OCI-LY7 (cell line): ENCODE measurements around the gene ENOX1.

Experiments
- CTCF ChIP-seq: fragments of 200-600 bp; sonication (generic); conservative IDR thresholded peaks from 2 replicates; pipeline ENCODE4 v1.5.1; 2014; ENCODE audit warnings: mild to moderate bottlenecking, antibody characterized with exemption, low read length, moderate library complexity, mixed read lengths
- EZH2phosphoT487 ChIP-seq: fragments of 200-600 bp; sonication (generic); IDR thresholded peaks from 2 replicates; pipeline ENCODE4 v1.6.1; 2018; ENCODE audit warnings: low read depth, borderline replicate concordance, mild to moderate bottlenecking, mixed run types, antibody characterized with exemption, low read length, moderate library complexity, mixed read lengths

DNA sequence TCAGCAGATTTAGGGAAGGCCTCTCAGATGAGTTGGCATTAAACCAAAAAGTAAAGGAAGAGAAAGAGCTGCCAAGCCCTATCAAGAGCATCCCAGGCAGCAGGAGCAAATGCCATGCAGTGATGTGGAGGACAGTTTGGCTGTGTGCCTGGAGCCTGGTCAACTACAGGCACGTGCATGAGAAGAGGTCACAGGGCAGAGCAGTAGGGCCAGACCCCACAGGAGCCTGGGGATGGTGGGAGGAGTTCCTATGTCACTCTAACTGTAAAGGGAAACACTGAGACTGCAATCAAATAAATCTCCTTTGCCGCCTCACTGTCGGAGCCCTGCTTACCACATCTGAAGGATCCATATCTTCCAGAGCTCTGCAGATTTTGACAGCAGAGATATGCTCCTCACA is 240.5 kb downstream of the ENOX1 start:
- TF ChIP-seq CTCF: no peak
- no peak for TF ChIP-seq EZH2phosphoT487
